HG02973 (cell line): Measurements from ENCODE around the gene SEZ6L.
A peak's percentile ranks its signal among the peaks of the same experiment; 100 is the strongest.

Experiments used
- ATAC-seq: cut with Tn5 transposase; IDR thresholded peaks from one replicate; pipeline ENCODE4 v1.9.1; 2021; ENCODE audit warnings: moderate library complexity; ENCODE audit not compliant: unreplicated experiment

Gene SEZ6L

DNA sequence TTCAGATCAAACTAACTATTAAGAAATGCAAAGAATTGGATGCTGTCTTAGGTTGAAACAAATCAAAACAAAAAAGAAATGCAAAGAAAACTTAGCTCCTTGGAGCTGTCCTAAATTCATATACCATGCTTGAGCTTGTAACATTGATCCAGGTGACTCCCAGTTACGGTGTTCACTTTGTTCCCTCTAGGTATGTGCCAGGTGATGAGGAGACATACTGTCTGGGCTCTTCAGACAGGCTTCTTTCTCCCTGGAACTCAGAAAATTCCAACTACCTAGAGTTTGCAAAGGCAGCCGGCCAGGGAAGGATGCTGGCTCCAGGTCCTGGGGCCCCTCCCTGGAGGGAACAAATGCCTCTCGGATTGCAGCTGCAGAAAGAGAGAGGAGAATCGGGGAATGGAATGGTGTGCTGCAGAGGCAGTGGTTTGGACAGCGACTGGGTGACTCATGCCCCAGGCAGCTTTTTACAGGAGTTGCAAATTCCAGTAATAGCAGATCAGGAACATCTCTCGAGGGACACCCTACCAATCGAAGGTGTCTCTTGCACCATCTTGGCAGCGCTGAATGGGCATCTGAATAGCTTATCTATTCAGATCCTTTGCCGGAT is 247.5 kb downstream of the SEZ6L start:
- no peak for ATAC-seq

DNA sequence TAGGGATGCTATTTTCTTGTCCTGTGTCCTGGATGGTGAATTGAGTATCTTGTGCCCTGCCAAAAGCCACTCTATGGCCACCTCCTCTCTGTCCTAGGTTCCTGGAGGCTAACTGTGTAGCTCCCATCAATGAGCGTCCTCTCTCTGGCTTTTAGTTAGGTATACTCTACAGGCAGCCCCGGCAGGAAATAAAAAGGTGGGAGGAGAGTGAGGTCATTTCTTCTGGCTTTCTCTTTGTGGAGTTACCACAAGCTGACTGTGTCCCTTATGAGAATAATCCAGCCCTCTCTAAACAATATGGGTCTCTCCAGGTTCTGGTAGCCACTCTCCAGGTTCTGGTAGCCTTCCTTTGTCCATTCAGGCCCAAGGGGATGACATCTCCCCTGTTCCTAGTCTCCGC is 248.1 kb downstream of the SEZ6L start:
- ATAC-seq = no peak

DNA sequence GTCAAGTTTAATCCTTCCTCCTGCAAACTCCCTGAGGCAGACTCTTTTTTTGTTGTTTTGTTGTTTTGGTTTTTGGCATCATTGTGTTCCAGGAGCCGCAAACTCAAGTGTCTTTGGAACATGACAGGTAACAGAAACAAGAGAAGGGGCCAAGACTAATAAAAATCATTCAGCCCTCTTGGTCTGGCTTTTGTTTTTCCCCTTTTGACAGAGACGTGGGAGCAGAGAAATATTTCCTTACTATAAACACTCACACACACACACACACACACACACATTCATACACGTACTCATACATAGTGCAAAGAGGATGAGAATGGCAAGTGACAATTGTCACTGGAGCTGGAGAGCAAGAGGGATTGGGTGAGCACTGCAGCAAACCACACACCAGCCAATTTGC is 249.4 kb downstream of the SEZ6L start:
- ATAC-seq = no peak

DNA sequence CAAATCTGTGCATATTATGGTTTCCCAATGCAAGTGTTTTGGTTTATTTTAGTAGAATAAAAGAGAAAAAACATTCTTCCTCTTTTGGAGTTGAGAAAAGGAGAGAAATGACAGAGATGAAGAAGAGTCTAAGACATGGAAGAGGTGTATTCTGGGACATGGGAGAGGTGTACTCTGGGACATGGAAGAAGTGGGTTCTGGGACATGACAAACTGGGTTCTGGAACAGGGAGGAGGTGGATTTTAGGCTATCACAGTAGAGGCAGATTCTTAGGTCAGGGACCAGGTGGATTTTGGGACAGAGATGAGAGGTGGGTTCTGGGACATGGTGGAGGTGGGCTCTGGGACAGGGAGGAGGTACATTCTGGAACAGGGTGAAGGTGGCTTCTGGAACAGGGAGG is 257.7 kb downstream of the SEZ6L start:
- no peak for ATAC-seq

DNA sequence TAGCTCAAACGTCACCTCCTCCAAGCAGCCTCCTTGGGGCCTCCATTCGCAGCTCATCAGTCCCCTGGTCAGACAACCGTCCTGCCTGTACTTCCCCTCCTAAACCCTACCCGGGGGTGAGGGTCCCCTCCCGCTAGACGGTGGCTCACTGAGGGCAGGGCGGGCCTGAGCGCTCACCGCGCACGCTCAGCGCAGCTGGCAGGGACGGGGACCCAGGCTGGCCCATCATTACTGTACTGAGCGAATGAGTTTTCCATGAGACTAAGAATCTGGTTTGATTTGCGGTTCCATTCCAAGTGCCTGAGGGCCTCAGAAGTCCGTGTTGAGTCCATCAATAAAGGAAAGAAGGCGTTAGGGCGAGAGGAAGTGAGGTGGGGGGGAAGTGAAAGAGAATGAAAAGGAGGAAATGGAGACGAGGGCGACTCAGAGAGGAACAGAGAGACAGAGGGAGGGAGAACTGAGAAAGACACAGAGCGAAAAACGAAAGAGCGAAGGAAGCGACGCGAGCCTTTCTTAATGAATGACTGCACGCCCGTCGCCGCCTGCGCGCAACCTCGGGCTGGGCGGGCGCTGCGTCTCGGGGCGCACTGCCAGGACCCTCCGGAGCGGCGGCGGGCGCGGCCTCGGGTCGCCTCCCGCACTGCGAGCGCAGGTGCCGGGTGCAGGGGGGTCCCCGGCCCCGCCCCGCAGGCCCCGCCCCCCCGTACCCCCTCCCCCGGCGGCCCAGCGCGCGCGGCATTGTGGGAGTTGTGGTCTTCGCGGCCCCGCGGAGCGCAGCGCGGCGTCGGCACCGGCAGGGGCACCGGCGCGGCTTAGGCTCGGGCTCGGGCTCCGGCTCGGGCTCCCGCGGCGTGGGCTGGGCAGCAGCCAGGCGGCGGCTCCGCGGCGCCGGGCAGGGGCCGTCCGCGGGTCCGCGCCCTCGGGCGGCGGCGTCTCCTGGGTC is 259.5 kb downstream of the SEZ6L start, which contains the start of gene ASPHD2:
ASPHD2 (plus strand) TSS at position 746 of the 943 bp plus-strand sequence. CDS start 4,356 bp downstream, outside the sequence.
- peak; percentile 67 for ATAC-seq

DNA sequence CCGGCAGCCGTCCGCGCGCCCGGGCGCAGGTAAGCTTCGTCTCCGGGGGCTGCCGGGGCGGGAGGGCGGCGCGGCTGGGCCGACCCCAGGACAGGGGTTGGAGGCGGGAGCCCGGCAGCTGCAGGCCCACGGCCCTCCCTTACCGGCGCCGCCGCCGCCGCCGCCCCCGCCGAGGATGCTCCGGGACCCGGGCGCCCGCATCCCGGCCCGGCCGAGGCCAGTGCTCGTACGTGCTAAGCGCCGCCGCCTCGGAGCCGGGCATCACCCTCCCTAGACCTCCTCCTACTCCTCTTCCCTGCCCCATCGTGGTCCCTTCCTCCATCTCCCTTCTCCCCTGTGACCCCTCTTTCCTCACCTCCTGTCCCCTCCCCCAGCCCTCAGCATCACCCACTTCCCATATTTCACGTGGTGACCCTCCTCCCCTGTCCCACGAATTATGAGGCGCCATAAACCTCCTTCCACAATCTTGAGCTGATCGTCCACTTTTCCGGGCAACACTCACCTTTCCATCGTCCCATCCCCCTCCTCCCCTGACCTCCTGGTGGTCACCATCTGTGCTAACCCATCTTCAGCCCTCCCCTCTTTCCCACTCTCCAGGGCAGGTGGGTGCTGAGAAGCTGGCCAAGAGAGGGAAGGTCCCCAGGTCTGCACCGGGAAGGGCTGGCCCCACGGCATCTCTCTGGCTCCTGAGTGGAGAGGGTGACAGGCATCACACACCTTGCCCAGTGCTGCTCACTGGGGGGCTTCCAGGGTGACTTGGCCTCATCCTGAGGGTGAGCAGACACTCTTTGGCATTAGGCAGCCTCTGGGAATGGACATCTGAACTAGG is 260.4 kb downstream of the SEZ6L start:
- ATAC-seq = peak; percentile 9

DNA sequence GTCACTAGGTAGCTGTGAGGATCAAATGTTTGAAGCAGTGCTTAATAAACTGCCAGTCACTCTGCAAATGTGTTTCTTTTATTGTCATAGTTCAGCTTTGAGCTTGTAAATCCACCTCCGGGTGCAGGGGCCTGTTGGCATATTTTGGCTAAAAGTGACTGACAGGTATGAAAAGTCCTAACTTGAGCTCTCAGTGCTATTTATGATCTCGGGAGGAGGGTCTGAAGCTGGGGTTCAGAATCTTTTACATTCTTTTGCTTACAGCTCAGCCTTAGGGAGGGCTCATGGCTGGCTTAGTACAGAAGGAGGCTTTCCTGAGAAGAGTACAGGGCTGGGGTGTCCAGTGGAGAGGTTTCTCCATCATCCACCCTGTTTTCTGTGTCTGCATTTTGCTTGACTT is 261.3 kb downstream of the SEZ6L start:
- ATAC-seq = no peak

DNA sequence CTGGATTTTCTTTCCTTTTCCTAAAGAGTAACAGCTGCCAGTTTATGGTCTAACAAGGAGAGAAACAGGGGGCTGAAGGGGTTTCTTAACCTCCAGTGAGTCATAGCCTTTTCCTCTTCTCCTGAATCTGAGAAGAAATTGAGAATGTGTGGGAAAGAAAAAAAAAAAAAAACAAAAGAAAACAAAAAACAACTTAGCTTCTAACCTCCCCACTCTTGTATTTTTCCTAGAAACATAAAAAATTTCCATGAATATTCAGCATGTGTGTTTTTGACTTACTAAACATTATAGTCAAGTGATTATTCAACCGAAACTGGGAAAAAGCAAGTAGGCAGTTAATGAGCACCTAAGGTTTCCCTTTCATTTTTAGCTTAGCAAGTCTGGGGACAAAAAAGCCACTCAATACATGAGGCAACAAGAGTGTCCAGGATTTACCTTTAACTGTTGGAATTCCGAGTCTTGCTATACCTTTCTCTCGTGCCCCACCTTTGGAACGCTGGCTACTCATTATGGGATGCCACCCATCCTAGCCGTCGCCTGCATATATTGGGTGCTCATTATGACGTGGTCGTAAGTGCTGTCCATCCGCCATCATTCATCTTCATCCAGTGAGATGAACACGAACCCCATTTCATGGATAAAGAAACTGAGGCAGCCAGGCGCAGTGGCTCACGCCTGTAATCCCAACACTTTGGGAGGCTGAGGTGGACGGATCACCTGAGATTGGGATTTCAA is 262.2 kb downstream of the SEZ6L start:
- no peak for ATAC-seq

DNA sequence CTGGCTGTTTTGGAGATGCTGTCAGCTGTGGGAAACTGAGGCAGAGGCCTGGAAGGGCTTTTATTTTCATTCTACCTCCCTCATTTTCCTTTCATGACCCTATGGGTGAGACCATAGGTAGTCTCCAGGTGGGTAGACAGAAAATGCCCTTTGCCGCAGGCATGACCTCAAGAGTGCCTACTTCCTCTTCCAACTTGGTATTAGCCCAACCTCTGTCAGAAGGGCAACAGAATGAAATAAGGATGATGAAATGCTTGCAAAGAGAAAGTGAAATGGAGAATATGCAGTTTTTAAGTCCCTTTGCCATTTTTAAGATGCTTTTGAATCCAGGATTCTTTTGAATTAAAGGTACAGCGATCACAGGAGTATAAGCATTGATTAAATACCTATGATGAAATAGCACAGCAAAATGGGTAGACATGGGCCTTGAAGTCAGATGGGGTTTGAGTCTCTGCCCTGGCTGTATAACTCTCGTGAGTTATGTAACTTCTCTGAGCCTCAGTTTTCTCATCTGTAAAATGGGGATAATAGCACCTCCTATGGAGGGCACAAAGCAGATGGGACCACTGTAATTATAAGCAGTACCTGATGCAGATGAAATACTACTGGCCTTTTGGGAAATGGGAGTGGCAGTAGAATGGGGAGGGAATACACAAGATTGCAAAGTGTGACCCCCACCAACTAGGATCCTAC is 263.5 kb downstream of the SEZ6L start:
- ATAC-seq = no peak
